HepG2 (cell line): ENCODE measurements around the gene DOCK3. TPM values are rescaled to one million over a fixed set of nuclear protein-coding genes. Genes with fewer than 3 reads are reported as not detected.

Source experiments
- AGO2 ChIP-seq: fragments of 200-400 bp; formaldehyde crosslinking; optimal IDR thresholded peaks from 2 replicates; pipeline ENCODE3; 2017; ENCODE audit warnings: mild to moderate bottlenecking, low read depth, low read length, moderate library complexity
- BHLHE40 ChIP-seq: IDR thresholded peaks from 2 replicates; pipeline ENCODE4 v1.6.1; 2011; ENCODE audit warnings: low read length, improper control_type of control experiment
- DMTF1 ChIP-seq: sonication (generic); formaldehyde crosslinking; IDR thresholded peaks from 2 replicates; pipeline ENCODE4 v1.4.0; 2020; ENCODE audit warnings: mild to moderate bottlenecking, missing genetic modification reagents
- DR1 ChIP-seq: sonication (generic); formaldehyde crosslinking; IDR thresholded peaks from 2 replicates; pipeline ENCODE4 v1.8.0; 2021; ENCODE audit warnings: mild to moderate bottlenecking, missing genetic modification reagents, inconsistent platforms
- FOXA1 ChIP-seq, 2 experiments: fragments of 450-650 bp in 1 of 2; sonication (generic) in 1 of 2; formaldehyde crosslinking in 1 of 2; IDR thresholded peaks; 2 replicates each; pipeline versions ENCODE4 v1.4.0 to v1.6.1; 2016 to 2020; ENCODE audit warnings: missing genetic modification reagents in 1 of 2
- FOXC1 ChIP-seq: sonication (generic); formaldehyde crosslinking; IDR thresholded peaks from 2 replicates; pipeline ENCODE4 v1.8.0; 2022; ENCODE audit warnings: mild to moderate bottlenecking, missing genetic modification reagents, borderline replicate concordance
- GTF3A ChIP-seq: sonication (generic); formaldehyde crosslinking; conservative IDR thresholded peaks from 2 replicates; pipeline ENCODE4 v1.4.0; 2020; ENCODE audit warnings: mild to moderate bottlenecking, missing genetic modification reagents
- HNRNPK ChIP-seq: fragments of 200-400 bp; formaldehyde crosslinking; IDR thresholded peaks from 2 replicates; pipeline ENCODE4 v1.6.1; 2018; ENCODE audit warnings: low read length, low read depth, moderate library complexity, mild to moderate bottlenecking; ENCODE audit not compliant: poor library complexity, severe bottlenecking
- MAFG ChIP-seq: sonication (generic); formaldehyde crosslinking; IDR thresholded peaks from 2 replicates; pipeline ENCODE4 v1.5.1; 2020; ENCODE audit warnings: mild to moderate bottlenecking, missing genetic modification reagents
- MTA3 ChIP-seq: sonication (generic); formaldehyde crosslinking; IDR thresholded peaks from 2 replicates; pipeline ENCODE4 v1.4.0; 2020; ENCODE audit warnings: missing genetic modification reagents
- NBN ChIP-seq: fragments of 450-650 bp; conservative IDR thresholded peaks from 2 replicates; pipeline ENCODE4 v1.6.1; 2017
- SALL1 ChIP-seq: sonication (generic); formaldehyde crosslinking; IDR thresholded peaks from 2 replicates; pipeline ENCODE4 v1.8.0; 2022; ENCODE audit warnings: mild to moderate bottlenecking, missing genetic modification reagents
- TOE1 ChIP-seq: sonication (generic); formaldehyde crosslinking; IDR thresholded peaks from 2 replicates; pipeline ENCODE4 v1.4.0; 2020; ENCODE audit warnings: mild to moderate bottlenecking, missing genetic modification reagents
- TOPORS ChIP-seq: sonication (generic); formaldehyde crosslinking; IDR thresholded peaks from 2 replicates; pipeline ENCODE4 v1.8.0; 2023; ENCODE audit warnings: mild to moderate bottlenecking, missing genetic modification reagents
- XBP1 ChIP-seq: sonication (generic); formaldehyde crosslinking; IDR thresholded peaks from 2 replicates; pipeline ENCODE4 v1.5.0; 2020; ENCODE audit warnings: missing genetic modification reagents
- ZFP90 ChIP-seq: sonication (generic); formaldehyde crosslinking; IDR thresholded peaks from 2 replicates; pipeline ENCODE4 v1.8.0; 2022; ENCODE audit warnings: missing genetic modification reagents, mild to moderate bottlenecking, inconsistent platforms, borderline replicate concordance
- ZFX ChIP-seq: sonication (generic); formaldehyde crosslinking; IDR thresholded peaks from 2 replicates; pipeline ENCODE4 v1.4.0; 2020; ENCODE audit warnings: mild to moderate bottlenecking, low read depth, missing genetic modification reagents, moderate library complexity
- ZNF234 ChIP-seq: sonication (generic); formaldehyde crosslinking; conservative IDR thresholded peaks from 2 replicates; pipeline ENCODE4 v1.5.1; 2020; ENCODE audit warnings: mild to moderate bottlenecking, missing genetic modification reagents
- ZNF253 ChIP-seq: sonication (generic); formaldehyde crosslinking; IDR thresholded peaks from 2 replicates; pipeline ENCODE4 v1.8.0; 2022; ENCODE audit warnings: mild to moderate bottlenecking, missing genetic modification reagents, borderline replicate concordance
- ZNF33A ChIP-seq: sonication (generic); formaldehyde crosslinking; IDR thresholded peaks from 2 replicates; pipeline ENCODE4 v1.5.1; 2020; ENCODE audit warnings: missing genetic modification reagents, mild to moderate bottlenecking, moderate library complexity, borderline replicate concordance
- ZNF44 ChIP-seq: sonication (generic); formaldehyde crosslinking; IDR thresholded peaks from 2 replicates; pipeline ENCODE4 v1.5.1; 2020; ENCODE audit warnings: mild to moderate bottlenecking, missing genetic modification reagents
- ZNF546 ChIP-seq: sonication (generic); formaldehyde crosslinking; conservative IDR thresholded peaks from 2 replicates; pipeline ENCODE4 v1.8.1; 2023; ENCODE audit warnings: mild to moderate bottlenecking, missing genetic modification reagents
- ZNF564 ChIP-seq: sonication (generic); formaldehyde crosslinking; IDR thresholded peaks from 2 replicates; pipeline ENCODE4 v1.8.1; 2023; ENCODE audit warnings: mild to moderate bottlenecking, missing genetic modification reagents
- ZNF589 ChIP-seq: sonication (generic); formaldehyde crosslinking; conservative IDR thresholded peaks from 2 replicates; pipeline ENCODE4 v1.8.0; 2022; ENCODE audit warnings: mild to moderate bottlenecking, moderate library complexity, missing genetic modification reagents
- ZNF713 ChIP-seq: sonication (generic); formaldehyde crosslinking; IDR thresholded peaks from 2 replicates; pipeline ENCODE4 v1.4.0; 2020; ENCODE audit warnings: mild to moderate bottlenecking, missing genetic modification reagents
- ZSCAN22 ChIP-seq: sonication (generic); formaldehyde crosslinking; IDR thresholded peaks from 2 replicates; pipeline ENCODE4 v1.4.0; 2020; ENCODE audit warnings: mild to moderate bottlenecking, missing genetic modification reagents
- polyA plus RNA-seq, 8 experiments: library from polyadenylated mRNA; depleted of rRNA in 3 of 8; stranded (reverse) in 7 of 8; unstranded in 1 of 8; fragments of >200 nt; fragmentation: Illumina TruSeq in 4 of 8; extraction: Trizol in 4 of 8; gene quantifications; 2 replicates each; pipeline versions ENCODE4 v1.2.1 to v1.2.3, GENCODE V29; 2011 to 2016; ENCODE audit warnings: low read depth in 4 of 8, missing spikeins in 1 of 8, mixed read lengths in 1 of 8; ENCODE audit not compliant: insufficient read depth in 1 of 8
- total RNA-seq, 5 experiments: library from RNA; depleted of rRNA; stranded (reverse); fragments of >200 nt; fragmentation: Illumina TruSeq; extraction: Trizol; gene quantifications; 2 replicates each; pipeline ENCODE4 v1.2.3, GENCODE V29; 2016; ENCODE audit warnings: low read depth in 1 of 5
- TF ChIP-seq, protein P1 (sequence below), 2 experiments: sonication (generic) in 1 of 2; formaldehyde crosslinking in 1 of 2; IDR thresholded peaks; 2 replicates each; pipeline versions ENCODE4 v1.4.0 to v1.6.1; 2018 to 2020; ENCODE audit warnings: missing genetic modification reagents in 2 of 2, borderline replicate concordance in 1 of 2, low read depth in 1 of 2, mild to moderate bottlenecking in 1 of 2, missing biosample characterization in 1 of 2

Gene DOCK3
- total and polyA plus RNA-seq, 2 of the 13 experiments (the other 11 are each of a cell fraction or from before 2014, with no cell fraction given): not detected

DNA sequence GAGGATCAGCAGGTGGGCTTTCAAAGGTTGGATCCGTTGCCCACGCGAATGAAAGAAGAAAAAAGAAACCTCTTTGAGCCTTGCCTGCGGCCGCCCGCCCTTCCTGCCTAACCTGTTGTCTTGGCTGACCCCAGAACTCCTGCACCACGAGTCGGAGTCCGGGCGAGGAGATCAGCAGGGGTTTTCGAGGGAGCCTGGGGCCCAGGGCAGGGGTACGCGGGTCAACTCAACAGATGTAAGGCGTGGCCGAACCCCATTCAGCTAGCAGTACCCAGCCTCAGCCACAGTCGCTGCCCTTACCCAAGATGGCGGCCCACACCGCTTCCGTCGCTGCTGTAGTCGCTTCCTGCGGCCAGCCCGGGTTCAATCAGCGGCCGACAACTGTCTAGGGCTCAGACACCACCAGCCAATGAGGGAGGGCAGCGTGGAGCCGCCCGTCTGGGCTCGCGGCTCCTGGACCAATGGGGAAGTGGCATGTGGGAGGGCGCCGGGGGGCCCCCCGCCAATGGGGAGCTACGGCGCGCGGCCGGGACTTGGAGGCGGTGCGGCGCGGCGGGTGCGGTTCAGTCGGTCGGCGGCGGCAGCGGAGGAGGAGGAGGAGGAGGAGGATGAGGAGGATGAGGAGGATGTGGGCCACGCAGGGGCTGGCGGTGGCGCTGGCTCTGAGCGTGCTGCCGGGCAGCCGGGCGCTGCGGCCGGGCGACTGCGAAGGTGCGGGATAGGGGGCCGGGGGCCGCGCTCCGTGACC is 710.2 kb downstream of the DOCK3 start, which contains the start of gene MANF (continued):
- no peak for TF ChIP-seq ZNF546
- TF ChIP-seq ZFP90 (CRISPR knock-in tag): peak; percentile 84; the same call in 1 of the 2 replicates
- TF ChIP-seq ZNF713 (CRISPR knock-in tag): no peak
- no peak for TF ChIP-seq GTF3A (CRISPR knock-in tag)
- peak; percentile 70; the same call in 1 of the 2 replicates for TF ChIP-seq TOPORS (CRISPR knock-in tag)
- TF ChIP-seq NBN: no peak
- TF ChIP-seq ZNF253 (CRISPR knock-in tag): 0 out of 2 replicates have a peak, but pooled peaks have one; percentile 25
- TF ChIP-seq ZNF564 (CRISPR knock-in tag): peak; percentile 65; the same call in 1 of the 2 replicates
- TF ChIP-seq ZSCAN22 (CRISPR knock-in tag): no peak
- no peak for TF ChIP-seq TOE1 (CRISPR knock-in tag)
- peak; percentile 95 for TF ChIP-seq DR1 (CRISPR knock-in tag)
- TF ChIP-seq ZNF33A (CRISPR knock-in tag): no peak
- TF ChIP-seq XBP1 (CRISPR knock-in tag): peak; percentile 95
- no peak for TF ChIP-seq MTA3 (CRISPR knock-in tag)
- 0 out of 2 replicates have a peak, but pooled peaks have one; percentile 71 for TF ChIP-seq ZNF589 (CRISPR knock-in tag)
- no peak for TF ChIP-seq MAFG
- TF ChIP-seq ZFX (CRISPR knock-in tag): peak; percentile 93
- no peak for TF ChIP-seq DMTF1
- TF ChIP-seq HNRNPK: peak; percentile 99
- TF ChIP-seq ZNF44 (CRISPR knock-in tag): peak; percentile 94; the same call in 1 of the 2 replicates
- no peak for TF ChIP-seq BHLHE40
- TF ChIP-seq ZNF234: peak; percentile 83
- no peak for TF ChIP-seq FOXA1 (IDR thresholded peaks at IDR 0.05)
- no peak for TF ChIP-seq FOXA1 (CRISPR knock-in tag; IDR thresholded peaks at IDR 0.05)
- peak; percentile 66; the same call in 1 of the 2 replicates for TF ChIP-seq SALL1
- TF ChIP-seq, protein P1, sequence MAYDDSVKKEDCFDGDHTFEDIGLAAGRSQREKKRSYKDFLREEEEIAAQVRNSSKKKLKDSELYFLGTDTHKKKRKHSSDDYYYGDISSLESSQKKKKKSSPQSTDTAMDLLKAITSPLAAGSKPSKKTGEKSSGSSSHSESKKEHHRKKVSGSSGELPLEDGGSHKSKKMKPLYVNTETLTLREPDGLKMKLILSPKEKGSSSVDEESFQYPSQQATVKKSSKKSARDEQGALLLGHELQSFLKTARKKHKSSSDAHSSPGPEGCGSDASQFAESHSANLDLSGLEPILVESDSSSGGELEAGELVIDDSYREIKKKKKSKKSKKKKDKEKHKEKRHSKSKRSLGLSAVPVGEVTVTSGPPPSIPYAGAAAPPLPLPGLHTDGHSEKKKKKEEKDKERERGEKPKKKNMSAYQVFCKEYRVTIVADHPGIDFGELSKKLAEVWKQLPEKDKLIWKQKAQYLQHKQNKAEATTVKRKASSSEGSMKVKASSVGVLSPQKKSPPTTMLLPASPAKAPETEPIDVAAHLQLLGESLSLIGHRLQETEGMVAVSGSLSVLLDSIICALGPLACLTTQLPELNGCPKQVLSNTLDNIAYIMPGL (CRISPR knock-in tag; IDR thresholded peaks at IDR 0.05; ENCODE audit: borderline replicate concordance in 1 of 2, low read depth in 1 of 2): peak; percentile 76 to 82; a peak in 2 of 4 replicates
- peak; percentile 83 for TF ChIP-seq AGO2
- TF ChIP-seq FOXC1: peak; percentile 91
